Stimulated activated CD4-positive, alpha-beta T cell treated with anti-CD3 and anti-CD28 coated beads, Interleukin-12 subunit alpha, Interleukin-12 subunit beta, amount 100 ng/mL, for 48 hours (primary cell): Measurements from ENCODE around the gene IFT80.

Source experiments
- DNase-seq, 3 donors: peaks; one replicate each; pipeline ENCODE4 v3.0.0-alpha.2; 2020; ENCODE audit warnings: low read depth in 2 of 3, low spot score in 1 of 3

Gene IFT80

DNA sequence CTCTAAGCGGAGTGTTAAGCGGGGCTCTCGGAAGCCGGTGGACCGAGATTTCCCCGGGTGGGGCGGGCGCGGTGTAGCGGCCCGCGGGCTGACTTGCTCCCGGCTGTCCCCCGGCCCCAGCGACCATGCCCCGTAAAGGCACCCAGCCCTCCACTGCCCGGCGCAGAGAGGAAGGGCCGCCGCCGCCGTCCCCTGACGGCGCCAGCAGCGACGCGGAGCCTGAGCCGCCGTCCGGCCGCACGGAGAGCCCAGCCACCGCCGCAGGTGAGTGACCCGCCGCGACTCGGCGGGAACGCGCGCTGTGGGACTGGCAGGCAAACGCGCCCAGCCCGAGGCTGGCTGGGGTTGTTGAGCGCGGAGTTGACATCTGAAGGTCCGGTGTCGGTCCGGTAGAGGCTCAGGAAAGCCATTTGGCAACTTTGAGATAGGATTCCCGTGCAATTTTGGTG lies 1.7 kb upstream of the IFT80 start:
- DNase-seq: no peak

DNA sequence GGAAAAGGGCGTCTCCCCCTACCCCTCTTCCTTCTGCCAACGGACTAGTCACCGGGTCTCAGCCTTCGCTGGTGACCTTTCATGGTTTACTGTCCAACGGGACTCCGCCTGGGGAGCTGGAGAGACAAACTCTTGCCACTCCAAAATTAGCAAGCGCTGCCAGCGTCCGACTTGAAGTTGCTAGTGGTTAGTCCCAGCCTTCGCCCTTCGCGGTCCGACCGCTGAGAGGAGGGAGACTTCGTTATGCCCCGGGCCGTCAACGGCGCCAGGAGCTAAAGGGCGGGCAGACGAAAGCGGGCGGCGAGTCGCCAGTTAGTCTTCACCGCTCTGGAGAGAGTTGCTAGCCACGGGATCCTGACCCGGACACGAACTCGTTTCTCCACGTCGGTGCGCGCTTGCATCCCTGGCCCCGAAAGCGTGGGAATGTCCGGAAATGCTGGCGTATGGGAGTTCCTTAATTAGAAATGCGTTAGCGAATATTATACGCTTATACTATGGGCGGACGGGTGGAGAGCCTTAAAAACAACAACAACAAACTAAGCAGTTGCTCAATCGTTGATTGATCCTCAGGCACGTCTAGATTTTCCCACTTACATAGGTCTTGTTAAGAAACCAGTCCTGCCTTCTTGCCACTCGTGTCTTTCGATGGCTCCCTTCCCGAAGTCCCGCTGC lies 1.1 kb upstream of the IFT80 start:
- peak in 1 of 3 donors; percentile 17 for DNase-seq

DNA sequence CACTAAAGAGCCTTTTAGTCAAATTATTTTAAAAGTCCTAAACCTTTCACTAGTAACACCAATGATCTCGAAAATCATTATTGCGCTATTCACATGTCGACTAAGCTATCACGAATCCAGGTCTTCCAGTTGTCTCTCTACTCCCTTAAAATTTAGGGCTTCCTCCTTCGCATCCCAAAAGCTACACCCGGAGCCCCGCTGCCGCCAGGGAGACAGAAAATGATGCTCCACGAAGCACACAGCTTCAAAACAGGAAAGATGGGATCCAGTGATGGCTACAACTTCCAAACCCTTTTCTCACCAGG lies 253 bp downstream of the IFT80 start:
- no peak for DNase-seq

DNA sequence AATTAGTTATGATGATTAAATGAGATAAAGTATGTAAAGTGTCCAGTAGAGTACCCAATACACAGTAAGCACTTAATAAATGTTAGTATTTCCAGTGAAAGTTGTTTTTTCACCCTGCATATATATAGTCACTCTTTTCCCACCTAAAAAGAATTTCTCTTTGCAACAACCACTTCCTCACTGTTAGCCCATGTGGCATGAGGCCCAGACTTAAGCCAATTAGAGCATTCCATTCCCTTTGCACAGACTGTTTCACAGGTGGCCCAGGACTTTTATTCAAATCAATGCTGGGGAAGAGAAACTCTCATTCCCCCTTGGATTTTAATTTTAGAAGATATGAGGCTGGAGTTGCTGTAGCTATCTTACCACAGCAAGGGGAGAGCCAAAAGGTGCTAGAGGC lies 3.7 kb downstream of the IFT80 start:
- DNase-seq: no peak

DNA sequence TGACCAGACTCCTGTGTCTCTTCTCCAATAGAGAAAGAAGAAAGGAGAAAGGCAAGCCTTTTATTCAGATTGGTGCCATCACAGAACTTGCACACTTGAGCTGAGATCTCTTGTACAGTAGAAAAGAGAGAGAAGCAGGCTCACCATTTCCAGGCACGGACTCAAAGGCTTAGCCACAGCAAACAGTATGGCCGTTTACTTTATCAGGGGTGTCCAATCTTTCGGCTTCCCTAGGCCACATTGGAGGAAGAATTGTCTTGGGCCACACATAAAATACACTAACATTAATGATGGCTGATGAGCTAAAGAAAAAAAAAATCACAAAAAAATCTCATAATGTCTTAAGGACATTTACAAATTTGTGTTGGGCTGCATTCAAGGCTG lies 5.0 kb downstream of the IFT80 start:
- DNase-seq: no peak

DNA sequence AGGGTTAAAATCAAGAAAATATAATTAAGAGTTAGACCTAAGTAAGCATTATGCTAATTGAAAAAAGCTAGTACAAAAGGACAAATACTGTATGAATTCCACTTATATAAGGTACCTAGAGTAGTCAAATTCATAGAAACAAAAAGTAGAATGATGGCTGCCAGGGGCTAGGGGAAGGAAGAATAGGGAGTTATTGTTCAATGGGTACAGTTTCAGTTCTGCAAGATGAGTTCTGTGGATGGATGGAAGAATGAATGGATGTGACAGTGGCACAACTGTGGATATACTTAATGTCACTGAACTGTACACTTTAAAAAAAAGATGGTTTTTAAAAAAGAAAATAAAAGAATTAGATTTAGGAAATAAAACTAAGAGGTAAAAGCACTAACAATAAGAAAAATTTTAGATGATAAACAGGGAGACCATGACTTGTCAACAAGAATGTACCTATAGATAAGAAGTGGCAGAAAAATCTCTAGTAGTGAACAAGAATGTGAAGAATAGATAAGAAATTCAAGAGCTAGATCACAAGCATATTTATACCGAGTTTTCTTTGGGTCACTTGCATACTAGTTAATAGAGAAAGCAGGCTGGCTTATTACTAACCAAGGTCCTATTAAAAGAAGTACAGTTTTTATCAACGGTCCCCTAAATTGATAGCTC lies 5.5 kb downstream of the IFT80 start:
- no peak for DNase-seq

DNA sequence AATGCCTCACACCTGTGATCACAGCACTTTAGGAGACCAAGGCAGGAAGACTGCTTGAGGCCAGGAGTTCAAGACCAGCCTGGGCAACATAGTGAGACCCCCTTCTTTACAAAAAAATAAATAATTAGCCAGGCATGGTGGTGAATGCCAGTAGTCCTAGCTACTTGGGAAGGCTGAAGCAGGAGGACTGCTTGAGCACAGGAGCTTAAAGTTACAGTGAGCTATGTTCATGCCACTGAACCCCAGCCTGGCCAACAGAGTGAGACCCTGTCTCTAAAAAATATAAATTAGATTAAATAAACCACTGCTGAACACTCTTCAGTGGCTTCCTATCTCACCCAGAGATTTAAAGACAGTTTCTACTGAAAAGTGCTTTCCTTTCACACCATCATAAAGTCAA lies 6.2 kb downstream of the IFT80 start:
- DNase-seq: no peak

DNA sequence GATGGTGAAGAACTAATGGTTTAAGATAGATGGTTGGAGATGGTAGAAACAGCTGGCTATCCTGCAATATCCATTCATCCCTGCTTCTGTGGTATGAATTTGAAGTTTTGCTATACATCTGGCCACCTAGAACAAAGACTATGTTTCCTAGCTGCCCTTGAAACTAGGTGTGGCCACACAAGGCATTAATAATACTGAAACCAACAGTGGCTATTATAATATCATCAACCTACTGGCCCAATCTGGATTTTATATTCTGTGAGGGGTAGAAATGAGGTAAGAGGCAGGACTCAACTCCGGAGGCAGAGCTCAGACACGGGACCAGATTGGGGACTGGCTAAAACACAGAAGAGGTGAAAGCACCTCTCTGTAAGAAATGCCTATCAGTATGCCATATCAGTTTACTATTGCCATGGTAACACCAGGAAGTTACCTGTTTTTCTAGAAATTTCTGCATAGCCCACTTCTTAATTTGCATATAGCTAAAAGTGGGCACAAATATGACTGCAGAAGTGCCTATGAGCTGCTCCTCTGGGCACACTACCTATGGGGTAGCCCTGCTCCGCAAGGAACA lies 8.4 kb downstream of the IFT80 start:
- no peak for DNase-seq

DNA sequence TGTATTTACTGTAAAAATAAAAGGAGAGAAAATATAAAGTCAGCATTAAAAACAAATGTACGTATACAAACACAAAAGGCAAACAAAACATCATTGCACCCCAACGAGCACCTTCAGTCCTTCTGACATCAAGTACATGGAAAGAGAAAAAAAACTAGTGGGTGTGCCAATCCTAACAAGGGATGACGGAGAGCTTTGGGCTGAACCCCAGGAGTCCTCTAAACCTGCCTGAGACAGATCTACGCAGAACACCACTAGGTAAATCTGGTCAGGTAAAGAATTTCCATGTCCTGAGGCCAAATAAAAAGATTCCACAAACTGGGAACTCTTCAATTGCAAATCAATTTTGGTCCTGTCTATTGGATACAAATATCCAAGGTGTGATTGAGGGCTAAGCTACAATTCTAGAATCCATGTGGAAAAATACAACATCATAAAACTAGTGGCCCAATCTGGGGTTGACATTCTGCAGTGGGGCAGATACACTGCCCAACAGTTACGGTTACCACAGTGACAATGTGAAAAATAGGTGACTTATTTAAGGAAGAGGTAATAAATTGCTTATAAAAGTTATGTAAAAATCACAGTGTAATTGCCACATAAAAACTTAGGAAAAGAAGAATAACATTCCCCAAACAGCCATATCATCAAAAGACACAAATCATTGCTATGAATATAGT lies 14.2 kb downstream of the IFT80 start:
- no peak for DNase-seq

DNA sequence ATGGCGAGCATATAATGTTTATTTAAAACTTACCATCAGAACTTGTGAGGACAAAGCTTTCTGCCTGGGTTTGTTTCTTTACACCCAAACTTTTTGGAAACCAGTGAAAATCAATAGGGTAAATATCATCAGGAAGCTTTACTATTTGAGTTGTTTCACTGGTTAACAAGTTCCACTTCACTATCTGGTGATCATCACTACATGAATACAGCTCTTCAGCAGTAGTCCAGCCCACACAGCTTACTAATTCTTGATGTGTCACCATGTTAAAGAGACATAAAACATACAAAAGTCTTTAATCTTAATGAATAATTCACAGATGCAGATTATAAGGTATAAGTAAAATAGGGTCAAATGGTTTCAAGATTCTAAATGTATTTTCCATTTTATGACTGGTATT lies 17.6 kb downstream of the IFT80 start:
- DNase-seq: no peak

DNA sequence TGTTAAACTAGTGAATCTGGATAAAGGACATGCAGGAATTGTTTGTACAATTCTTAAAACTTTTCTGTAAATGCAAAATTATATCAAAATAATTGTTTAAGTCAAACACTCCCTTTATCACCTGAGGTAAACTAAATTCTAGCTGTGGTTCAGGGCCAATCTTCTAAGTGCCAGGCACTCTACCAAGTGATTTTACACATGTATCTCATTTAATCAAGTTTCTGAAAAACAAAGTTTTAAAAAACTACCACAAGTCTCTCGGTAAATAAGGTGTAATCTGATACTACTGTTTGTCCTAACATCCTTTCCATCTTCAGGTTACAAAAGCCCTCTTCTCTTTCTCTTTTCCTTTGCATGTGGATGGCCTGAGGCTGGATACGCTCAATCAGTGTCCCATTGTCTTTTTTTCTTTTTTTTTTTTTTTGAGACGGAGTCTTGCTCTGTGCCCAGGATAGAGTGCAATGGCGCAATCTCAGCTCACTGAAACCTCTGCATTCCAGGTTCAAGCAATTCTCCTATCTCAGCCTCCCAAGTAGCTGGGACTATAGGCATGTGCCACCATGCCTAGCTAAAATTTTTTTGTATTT lies 19.3 kb downstream of the IFT80 start:
- no peak for DNase-seq

DNA sequence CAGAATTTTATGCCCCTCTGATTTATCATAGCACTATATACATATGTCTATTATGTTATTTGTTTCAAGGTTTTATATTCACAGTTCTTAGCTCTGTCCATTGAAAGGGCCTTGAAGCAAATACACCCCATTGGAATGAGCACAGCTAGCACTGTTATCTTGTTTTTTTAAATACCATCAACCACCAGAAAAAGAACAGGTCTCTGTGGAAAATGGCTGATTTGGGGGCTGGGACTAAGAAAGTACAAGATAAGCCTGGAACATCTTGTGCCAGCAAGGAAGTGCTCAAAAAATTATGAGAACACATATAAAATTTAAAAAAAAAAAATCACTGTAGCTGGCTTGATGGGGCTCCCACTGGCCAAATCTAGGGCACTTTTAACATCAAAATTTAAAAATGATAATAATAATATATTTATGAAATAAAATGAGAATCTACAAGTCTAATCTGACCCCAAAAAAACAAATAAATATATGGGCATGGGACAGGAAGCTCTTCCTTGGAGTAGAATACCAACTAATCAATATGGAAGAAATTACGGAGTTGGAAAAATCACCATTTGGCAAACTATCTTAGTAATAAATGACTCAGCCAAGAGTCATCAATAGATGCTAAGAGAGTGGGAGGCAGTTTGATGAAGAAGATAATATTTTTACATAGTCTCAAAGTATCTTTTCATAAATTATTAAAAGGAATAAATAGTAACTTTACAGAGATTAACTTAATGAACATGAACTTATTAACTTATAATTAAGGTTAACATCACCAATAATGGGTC lies 20.5 kb downstream of the IFT80 start:
- no peak for DNase-seq

DNA sequence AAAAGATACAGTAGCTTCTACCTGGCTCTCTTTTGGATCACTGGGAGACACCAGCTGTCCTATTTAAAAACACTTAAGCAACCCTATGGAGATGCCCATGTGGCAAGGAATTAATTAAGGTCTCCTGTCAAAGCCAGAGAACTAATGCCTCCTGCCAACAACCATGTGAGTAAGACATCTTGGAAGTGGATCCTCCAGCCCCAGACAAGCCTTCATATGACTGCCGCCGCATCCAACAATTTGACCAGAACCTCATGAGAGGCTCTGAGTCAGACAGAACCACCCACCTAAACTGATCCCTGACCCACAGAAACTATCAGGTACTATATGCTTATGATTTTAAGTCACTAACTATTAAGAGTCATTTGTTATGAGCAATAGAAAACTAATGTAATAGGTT lies 22.3 kb downstream of the IFT80 start:
- DNase-seq: no peak

DNA sequence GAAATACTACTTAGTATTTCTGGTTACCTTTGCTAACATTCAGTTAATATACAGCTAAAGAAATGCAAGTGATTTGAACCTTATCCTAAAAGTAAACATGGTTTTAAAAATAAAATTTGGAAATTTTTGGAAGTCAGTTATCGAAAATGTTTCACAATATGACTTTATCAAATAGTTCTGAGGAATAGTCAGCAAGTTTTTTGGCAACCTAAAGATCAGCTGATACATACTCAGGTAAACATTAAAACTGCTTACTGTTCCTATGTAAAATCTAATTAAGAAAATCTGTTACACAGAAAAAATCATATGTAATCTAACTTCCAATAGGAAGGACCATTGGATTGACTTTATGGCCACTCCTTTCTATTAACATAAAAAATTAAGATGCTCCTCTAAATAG lies 24.1 kb downstream of the IFT80 start:
- DNase-seq: no peak

DNA sequence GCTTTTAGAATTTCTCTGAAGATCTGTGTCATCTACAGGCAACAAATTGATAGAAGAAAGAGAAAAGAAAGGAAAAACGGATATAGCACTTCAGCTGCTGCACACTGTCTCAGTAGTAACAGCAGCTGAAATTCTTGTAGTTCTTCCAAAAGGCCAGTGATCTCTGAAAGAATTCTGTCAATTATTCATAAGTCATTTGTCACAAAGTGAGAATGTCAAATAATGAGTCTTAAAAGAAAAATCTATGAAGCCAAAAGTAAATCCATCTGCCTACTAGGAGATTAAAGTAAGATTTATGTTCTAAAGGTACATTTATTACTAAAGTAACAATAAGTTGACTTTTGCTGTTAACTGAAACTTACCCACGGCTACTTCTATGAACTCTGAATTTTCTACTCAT lies 24.6 kb downstream of the IFT80 start:
- no peak for DNase-seq

DNA sequence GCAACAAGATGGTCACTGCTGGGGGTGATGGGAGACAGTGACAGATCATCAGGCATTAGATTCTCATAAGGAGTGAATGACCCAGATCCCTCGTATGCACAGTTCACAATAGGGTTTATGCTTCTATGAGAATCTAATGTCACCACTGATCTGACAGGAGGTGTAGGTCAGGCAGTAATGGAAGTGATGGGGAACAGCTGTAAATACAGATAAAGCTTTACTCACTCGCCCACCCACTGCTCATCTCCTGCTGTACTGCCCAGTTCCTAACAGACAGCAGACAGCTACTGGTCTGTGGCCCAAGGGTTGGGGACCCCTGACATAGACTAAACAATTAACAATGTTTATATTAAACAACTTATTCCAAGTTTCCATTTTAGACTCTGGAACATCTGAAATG lies 25.4 kb downstream of the IFT80 start:
- no peak for DNase-seq

DNA sequence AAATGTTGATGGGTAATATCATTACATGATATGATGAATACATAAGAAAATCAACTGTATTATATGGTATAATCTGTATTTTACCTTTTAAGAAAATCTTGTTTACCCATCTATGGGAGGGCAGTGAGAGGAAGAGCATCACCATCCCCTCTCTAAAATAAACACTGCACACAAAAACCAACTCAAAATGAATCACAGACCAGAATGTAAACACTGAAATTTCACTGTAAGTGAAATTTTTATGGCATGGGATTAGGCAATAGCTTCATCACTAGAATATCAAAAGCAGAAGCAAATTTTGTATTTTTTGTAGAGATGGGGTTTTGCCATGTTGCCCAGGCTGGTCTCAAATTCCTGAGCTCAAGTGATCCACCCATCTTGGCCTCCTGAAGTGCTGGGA lies 26.2 kb downstream of the IFT80 start:
- DNase-seq: no peak

DNA sequence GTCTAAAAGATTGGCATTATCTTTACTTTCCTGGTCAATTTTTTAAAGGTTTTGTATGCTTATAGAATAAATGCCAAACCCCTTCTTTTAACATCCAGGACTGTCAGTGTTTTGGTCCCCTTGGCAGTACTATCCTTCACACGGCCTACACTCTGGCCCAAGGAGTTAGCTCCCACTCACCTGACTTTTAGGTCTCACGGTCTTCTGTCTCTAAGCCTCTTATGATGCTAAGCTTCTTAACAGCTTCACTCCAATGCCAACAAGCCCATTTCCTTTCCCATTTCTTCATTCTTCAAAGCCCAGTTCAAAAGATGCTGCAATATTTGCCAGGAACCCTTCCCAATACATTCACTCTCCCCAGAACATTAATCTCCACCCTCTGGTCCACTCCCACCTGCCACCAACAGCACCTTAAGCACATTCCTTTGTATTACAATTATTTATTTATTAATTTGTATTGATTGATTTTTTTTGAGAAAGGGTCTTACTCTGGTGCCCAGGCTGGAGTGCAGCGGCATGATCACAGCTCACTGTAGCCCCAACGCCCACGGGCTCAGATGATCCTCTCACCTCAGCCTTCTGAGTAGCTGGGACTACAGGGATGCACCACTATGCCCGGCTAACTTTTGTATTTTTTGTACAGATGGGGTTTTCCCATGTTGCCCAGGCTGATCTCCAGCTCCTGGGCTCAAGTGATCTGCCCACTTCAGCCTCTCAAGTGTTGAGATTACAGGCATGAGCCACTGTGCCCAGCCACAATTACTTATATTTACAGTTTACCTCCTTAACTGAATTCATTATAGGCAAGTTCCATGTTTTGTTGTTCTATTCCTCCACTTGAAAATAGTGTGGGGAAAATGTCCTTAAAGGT lies 27.8 kb downstream of the IFT80 start:
- no peak for DNase-seq

DNA sequence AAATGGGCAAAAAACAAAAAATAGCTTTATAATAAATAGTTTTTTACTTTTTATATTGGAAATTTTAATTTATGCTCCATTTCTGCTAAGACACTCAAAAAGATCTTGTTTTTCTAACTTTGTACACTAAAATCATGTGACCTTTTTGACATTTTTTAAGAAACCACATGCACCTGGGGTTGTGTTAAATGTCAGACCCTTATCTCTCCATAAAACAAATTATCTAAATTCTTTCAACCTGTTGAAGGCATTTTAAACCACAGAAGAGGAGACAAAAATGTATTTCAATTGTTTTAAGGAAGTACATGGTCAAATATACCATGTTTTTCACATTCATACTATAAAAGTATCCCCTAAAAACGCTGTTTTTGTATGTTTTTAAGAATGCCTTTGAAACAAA lies 29.2 kb downstream of the IFT80 start:
- no peak for DNase-seq

DNA sequence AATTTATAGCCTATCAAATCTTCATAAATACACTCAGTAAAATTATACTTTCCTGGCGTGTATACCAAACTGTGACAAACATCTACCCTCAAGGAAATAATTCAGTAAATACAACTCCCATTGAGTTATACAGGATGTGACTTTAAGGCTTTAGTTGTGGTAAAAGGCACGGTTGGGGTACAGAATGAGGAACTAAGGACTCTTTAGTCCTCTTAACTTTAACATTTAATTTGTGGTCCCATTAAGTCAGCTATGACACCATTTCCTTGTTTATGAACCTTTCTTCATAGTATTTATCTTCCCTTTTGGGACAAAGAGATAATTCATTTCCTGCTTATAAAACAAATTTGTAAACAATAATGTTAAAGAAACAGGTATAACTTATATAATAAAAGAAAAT lies 30.2 kb downstream of the IFT80 start:
- no peak for DNase-seq
